ENCODE results near the gene RBMS3. TPM values are rescaled to one million over a fixed set of nuclear protein-coding genes. Genes with fewer than 3 reads are reported as not detected.

Gene RBMS3
- total and polyA plus RNA-seq, 2 experiments from 2014 or later = 34.9 to 37.1 TPM

DNA sequence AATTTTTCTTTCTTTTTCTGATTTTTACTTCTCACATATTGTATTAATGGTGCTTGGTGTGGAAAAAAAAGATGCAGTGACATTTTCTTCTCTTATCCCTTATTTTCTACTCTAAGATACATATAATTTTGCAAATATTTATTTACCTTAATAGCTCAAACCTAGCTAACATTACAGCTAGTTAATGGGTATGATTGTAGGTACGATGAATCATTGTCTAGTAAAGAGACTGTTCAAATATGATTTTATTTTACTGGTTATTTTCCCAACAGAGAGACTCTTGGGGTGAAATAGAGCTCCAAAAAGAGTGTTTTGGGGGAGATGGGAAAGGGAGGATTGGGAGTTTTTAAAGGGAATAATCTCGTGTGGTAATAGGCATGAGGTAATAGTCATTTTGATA, 206.0 kb downstream of the RBMS3 start:
- Histone ChIP-seq H3K79me2 (peaks cover 2% of the 10 kb centered on the region), H3K27me3 (no peaks in the 10 kb centered on the region), H3K4me3 (no peak overlapping the region), H4K20me1 (ENCODE audit: insufficient read depth, poor library complexity, severe bottlenecking) (no peaks in the 10 kb centered on the region), H3K4me1 (ENCODE audit: insufficient read depth) (no peaks in the 10 kb centered on the region), H3K36me3 (replicated peaks; ENCODE audit: insufficient read depth, low read depth) (no peaks in the 10 kb centered on the region), H3K4me2 (no peak overlapping the region), H2AFZ (no peak overlapping the region), H3K9me3 (ENCODE audit: low read depth) (no peaks in the 10 kb centered on the region), H3K27ac (no peak overlapping the region), H3K9me2 (replicated peaks; ENCODE audit: insufficient read depth) (no peaks in the 10 kb centered on the region)
- DNase-seq (ENCODE audit: low spot score) = no peak
- 87% methylated on average over 2 of the region's 2 CpGs for WGBS (ENCODE audit: low lambda C conversion rate, missing lambda C conversion rate)
- TF ChIP-seq EZH2phosphoT487 (IDR thresholded peaks at IDR 0.05; ENCODE audit: low read depth, severe bottlenecking, unreplicated experiment) (no peak), EZH2 (IDR thresholded peaks at IDR 0.05; ENCODE audit: borderline replicate concordance) (no peak)
- TF ChIP-seq, protein P1, sequence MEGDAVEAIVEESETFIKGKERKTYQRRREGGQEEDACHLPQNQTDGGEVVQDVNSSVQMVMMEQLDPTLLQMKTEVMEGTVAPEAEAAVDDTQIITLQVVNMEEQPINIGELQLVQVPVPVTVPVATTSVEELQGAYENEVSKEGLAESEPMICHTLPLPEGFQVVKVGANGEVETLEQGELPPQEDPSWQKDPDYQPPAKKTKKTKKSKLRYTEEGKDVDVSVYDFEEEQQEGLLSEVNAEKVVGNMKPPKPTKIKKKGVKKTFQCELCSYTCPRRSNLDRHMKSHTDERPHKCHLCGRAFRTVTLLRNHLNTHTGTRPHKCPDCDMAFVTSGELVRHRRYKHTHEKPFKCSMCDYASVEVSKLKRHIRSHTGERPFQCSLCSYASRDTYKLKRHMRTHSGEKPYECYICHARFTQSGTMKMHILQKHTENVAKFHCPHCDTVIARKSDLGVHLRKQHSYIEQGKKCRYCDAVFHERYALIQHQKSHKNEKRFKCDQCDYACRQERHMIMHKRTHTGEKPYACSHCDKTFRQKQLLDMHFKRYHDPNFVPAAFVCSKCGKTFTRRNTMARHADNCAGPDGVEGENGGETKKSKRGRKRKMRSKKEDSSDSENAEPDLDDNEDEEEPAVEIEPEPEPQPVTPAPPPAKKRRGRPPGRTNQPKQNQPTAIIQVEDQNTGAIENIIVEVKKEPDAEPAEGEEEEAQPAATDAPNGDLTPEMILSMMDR (IDR thresholded peaks at IDR 0.05; ENCODE audit: poor library complexity) = no peak

DNA sequence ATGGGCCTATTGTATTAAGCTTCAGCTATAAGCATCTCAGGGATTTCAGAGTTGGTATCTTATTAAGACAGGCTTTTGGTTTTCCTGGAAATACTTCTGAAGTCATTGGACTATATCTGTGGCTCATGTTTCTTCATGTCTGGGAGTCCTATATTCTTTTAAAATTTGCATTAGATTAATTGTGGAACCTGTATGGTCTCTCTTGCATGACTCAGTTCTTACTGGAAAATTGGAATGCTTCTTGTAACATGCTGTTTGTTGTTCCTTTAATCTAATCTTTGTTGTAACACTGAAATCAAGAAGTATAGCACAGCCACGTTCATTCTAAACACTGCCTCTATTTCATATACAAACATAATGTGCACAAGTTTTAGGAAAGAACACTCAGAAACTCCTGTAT, 208.1 kb downstream of the RBMS3 start:
- no peaks in the 10 kb centered on the region for H3K36me3 ChIP-seq (replicated peaks; ENCODE audit: insufficient read depth, low read depth)
- H4K20me1 ChIP-seq (ENCODE audit: insufficient read depth, poor library complexity, severe bottlenecking) = no peaks in the 10 kb centered on the region
- no peaks in the 10 kb centered on the region for H3K27me3 ChIP-seq
- H3K4me2 ChIP-seq = no peak overlapping the region
- 67% methylated on average over 1 of the region's 1 CpG for whole genome bisulfite sequencing (ENCODE audit: low lambda C conversion rate, missing lambda C conversion rate)
- TF ChIP-seq EZH2phosphoT487 (IDR thresholded peaks at IDR 0.05; ENCODE audit: low read depth, severe bottlenecking, unreplicated experiment) = no peak
- no peak for TF ChIP-seq EZH2 (IDR thresholded peaks at IDR 0.05; ENCODE audit: borderline replicate concordance)
- TF ChIP-seq, protein P1 (IDR thresholded peaks at IDR 0.05; ENCODE audit: poor library complexity) = no peak
- no peaks in the 10 kb centered on the region for H3K9me2 ChIP-seq (replicated peaks; ENCODE audit: insufficient read depth)
- peaks cover 2% of the 10 kb centered on the region for H3K79me2 ChIP-seq
- no peak overlapping the region for H2AFZ ChIP-seq
- no peak for DNase-seq (ENCODE audit: low spot score)
- H3K27ac ChIP-seq = no peak overlapping the region
- no peak overlapping the region for H3K4me3 ChIP-seq
- H3K4me1 ChIP-seq (ENCODE audit: insufficient read depth) = no peaks in the 10 kb centered on the region
- no peaks in the 10 kb centered on the region for H3K9me3 ChIP-seq (ENCODE audit: low read depth)

DNA sequence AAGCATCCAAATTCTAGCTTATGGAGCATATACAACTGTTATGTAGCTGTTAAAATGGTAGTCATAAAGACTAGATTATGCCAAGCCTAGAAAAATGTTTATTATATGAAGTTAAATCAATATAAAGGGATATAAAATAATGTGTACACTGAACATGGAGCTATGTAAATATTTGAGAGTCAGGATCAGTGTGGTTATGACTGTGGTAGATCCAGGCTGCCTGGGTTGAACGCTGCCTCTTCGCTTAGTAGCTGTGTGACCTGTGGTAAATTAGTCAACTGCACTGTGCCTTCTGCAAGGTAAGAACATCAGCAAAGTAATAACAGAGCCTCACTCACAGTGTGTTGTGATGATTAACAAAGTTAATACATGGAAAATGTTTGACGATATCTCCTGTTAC, 212.2 kb downstream of the RBMS3 start:
- Histone ChIP-seq H3K9me2 (replicated peaks; ENCODE audit: insufficient read depth) (no peaks in the 10 kb centered on the region), H3K79me2 (no peaks in the 10 kb centered on the region), H3K9me3 (ENCODE audit: low read depth) (no peaks in the 10 kb centered on the region), H3K36me3 (replicated peaks; ENCODE audit: insufficient read depth, low read depth) (no peaks in the 10 kb centered on the region), H2AFZ (no peak overlapping the region), H3K27ac (no peak overlapping the region), H3K4me1 (ENCODE audit: insufficient read depth) (no peaks in the 10 kb centered on the region), H3K4me2 (no peak overlapping the region), H3K4me3 (no peak overlapping the region), H4K20me1 (ENCODE audit: insufficient read depth, poor library complexity, severe bottlenecking) (no peaks in the 10 kb centered on the region), H3K27me3 (no peaks in the 10 kb centered on the region)
- DNase-seq (ENCODE audit: low spot score) = no peak
- WGBS (ENCODE audit: low lambda C conversion rate, missing lambda C conversion rate) = 85% methylated on average over 3 of the region's 3 CpGs
- TF ChIP-seq, protein P1 (IDR thresholded peaks at IDR 0.05; ENCODE audit: poor library complexity) = no peak
- TF ChIP-seq EZH2phosphoT487 (IDR thresholded peaks at IDR 0.05; ENCODE audit: low read depth, severe bottlenecking, unreplicated experiment) = no peak
- TF ChIP-seq EZH2 (IDR thresholded peaks at IDR 0.05; ENCODE audit: borderline replicate concordance) = no peak

Measured in hepatocyte (in vitro differentiated cells).